OCI-M1 (cell line): ENCODE measurements around the gene STK11IP.

ENCODE experiments used
- DNase-seq: peaks from one replicate; lab custom pipeline; 2025; lab: John Stamatoyannopoulos, UW

STK11IP gene

DNA sequence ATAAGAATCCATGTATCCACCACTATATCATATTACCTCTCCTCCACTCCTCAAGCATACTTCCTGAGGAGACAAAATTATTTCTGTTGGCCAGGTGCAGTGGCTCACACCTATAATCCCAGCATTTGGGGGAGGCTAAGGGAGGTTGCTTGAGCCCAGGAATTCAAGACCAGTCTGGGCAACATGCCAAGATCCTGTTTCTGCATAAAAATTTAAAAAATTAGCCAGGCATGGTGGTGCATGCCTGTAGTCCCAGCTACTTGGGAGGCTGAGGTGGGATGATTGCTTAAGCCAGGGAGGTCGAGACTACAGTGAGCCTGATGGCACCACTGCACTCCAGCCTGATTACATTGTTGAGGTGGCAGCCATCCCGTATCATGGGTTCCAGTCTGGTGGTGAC, 16.3 kb upstream of the STK11IP start:
- no peak for DNase-seq

DNA sequence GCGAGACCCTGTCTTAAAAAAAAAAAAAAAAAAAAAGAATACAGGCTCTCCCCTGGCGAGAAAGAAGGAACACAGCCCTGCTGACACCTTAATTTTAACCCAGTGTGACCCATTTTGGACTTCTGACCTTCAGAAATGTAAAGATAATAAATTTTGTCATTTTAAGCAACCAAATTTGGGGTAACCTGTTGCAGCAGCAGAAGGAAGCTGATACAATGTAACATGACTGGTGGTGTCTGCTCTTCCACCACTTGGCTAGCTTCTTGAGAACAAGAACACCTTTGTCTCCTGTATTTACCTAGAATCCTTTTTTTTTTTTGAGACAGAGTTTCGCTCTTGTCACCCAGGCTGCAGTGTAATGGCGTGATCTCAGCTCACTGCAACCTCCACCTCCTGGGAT, 6.6 kb upstream of the STK11IP start:
- no peak for DNase-seq

DNA sequence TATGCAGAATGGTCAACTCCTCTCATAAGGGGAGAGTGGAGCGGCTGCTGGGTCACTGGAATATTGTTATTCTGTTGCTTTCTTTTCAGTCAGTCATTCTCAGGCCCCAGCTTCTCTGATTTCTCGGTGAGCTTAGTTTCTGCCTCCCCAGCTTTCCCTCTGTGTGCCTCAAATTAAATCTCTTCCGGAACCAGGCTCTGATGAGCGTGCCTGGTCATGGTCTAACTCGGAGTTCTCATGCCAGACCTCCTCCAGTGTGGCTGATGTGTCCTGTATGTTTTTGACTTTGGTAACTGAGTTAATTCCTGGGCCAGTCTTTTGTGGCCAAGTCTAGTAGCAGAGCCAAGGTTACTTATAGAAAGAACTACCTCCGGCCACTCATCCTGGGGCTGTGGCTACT, 4.9 kb upstream of the STK11IP start:
- no peak for DNase-seq

DNA sequence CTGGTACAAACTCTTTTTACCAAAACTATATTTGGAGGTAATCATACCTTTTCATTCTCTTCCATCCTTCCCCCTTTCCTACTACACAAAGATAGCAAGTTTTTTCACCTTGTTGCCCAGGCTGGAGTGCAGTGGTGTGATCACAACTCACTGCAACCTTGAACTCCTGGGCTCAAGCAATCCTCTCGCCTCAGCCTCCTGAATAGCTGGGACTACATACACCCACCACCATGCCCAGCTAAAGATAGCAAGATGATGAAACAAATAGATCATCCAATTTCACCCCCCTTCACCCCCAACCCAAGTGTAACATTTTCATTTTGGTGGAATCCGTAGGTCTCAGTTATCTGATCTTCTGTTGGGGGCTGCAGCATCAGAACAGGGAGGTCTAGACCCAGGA, 4.5 kb upstream of the STK11IP start:
- no peak for DNase-seq

DNA sequence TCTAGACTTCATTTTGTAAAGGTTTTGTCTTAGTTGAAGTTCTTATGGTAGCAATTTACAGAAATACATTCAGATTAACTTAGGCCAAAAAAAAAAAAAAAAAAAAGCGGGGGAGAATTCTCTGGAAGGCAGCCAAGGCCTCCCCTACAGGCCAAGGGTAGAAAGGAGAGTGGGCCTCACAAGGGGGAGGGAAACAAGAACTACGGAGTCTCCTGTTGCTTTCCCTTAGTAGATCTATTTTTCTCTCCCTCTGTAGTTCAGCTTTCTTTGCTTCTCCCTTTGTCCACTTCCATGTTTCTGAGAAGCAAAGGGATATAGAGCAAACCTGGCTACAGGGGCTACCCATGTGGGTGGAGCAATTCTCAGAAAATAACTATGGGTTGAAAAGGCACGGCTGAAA, 2.4 kb upstream of the STK11IP start:
- peak; percentile 88 for DNase-seq

DNA sequence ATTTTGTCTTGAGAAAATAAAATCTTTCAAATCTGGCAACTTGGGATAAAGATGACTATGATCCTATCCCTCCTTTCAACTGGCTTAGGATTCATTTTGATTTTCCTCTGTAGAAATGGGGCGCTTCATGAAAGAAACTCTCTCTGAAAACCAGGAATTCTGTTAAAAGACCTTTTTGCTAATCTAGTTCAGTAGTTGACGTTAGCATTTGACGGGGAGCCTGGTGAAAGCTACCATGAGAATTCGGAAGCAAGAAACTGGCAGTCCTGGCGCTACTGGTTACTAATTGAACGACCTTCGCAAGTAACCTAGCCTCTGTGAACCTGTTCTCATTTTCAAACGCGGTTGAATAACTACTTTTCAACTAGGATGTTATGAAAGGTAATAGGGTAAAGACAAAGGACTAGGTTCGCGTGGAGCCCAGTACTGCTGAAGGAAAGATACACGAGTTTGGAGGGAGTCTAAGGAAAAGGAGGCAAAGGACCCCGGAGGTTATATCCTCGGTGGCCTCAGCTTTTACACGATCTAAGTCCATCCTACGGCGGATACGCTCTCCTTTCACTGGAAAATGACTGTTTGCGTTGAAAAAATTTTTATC, 604 bp upstream of the STK11IP start:
- DNase-seq, result no peak

DNA sequence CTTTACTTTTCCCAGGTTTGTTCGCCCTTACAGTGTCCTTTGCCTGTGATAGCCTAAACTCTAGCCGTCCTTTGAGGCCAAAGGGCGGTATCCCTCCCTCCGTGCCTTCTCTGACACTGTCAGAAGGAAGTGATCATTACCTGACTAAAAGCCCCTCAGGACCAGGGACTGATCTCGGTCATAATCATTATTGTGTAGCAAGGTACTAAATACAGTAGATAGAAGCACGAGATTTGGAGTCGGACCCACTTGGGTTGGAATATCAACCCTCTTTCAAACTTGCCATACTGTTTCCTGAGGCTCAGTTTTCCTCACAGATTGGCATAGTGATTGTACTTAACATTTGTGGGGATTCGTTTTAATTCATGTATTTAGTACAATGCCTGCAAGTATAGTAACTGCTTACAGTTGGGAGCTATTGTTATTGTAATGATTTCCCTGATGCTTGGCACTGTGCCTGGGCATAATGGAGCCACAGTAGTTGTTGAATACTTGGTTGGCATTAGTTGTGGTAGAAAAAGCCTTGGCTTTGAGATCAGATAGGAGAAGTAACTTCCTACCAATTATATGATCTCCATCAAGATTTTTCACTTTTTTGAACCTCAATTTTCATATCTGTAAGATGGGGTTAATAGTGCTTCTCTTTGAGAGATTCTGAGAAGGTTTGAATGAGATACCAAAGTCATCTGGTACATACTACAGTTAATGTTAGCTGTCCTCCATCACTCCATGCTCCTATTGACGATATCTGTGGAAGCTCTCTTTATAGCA, 836 bp downstream of the STK11IP start:
- peak; percentile 34 for DNase-seq

DNA sequence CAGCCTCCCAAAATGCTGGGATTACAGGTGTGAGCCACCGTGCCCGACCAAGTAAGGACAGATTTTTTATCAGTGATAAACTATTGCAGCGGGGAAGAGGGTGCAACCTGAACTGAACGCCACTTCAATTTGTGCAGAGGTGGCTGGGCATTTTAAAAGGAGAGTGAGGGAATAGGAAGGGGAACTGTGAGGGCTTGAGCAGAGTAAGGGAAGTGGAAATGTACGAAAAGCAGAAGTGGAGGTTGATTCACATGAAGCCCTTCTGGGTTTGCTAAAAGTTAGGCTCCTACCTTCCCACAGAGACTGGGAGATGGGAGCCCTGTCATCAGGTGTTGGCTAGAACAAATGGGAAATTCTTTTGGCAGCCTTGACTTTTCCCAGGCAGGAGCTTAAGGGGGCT, 6.1 kb downstream of the STK11IP start:
- peak; percentile 40 for DNase-seq

DNA sequence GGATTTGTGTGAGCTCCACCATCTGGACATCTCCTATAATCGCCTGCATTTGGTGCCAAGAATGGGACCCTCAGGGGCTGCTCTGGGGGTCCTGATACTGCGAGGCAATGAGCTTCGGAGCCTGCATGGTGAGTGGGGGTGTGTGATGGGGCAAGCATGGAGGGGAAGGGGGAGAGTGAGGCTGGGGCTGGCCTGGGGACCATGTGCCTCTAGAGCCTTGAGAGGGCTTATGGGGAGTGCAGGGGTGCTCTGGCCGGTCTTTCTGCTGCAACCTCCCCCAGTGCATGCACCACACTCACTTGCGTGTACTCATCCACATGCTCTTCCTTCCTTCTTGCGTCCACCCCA, 7.9 kb downstream of the STK11IP start:
- no peak for DNase-seq

DNA sequence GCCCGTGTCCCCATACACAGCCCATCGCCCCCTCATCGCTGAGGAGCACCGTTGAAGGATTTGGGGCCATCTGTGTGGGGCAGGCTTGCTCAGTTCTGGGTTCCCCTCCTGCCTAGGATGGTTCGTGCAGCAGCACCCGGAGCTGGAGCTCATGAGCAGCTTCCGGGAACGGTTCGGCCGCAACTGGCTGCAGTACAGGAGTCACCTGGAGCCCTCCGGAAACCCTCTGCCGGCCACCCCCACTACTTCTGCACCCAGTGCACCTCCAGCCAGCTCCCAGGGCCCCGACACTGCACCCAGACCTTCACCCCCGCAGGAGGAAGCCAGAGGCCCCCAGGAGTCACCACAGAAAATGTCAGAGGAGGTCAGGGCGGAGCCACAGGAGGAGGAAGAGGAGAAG, 10.3 kb downstream of the STK11IP start:
- DNase-seq, result no peak

DNA sequence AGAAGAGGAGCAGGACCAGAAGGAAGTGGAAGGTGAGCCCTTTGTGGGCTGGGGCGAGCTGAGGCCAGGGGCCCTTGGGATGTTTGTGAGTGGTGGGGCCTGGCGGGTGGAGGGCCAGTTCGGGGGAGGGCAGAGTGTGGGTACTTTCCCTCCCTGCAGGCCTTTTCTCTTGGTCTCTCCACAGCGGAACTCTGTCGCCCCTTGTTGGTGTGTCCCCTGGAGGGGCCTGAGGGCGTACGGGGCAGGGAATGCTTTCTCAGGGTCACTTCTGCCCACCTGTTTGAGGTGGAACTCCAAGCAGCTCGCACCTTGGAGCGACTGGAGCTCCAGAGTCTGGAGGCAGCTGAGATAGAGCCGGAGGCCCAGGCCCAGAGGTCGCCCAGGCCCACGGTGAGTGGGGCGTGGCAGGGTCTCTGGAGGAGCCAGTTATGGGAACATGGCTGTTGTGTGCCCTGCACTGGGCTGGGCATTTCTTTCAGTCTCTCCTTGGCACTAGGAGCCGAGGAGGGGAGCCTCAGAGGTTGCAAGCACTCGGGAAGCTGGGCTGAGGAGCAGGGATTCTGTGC, 10.8 kb downstream of the STK11IP start:
- DNase-seq, result no peak

DNA sequence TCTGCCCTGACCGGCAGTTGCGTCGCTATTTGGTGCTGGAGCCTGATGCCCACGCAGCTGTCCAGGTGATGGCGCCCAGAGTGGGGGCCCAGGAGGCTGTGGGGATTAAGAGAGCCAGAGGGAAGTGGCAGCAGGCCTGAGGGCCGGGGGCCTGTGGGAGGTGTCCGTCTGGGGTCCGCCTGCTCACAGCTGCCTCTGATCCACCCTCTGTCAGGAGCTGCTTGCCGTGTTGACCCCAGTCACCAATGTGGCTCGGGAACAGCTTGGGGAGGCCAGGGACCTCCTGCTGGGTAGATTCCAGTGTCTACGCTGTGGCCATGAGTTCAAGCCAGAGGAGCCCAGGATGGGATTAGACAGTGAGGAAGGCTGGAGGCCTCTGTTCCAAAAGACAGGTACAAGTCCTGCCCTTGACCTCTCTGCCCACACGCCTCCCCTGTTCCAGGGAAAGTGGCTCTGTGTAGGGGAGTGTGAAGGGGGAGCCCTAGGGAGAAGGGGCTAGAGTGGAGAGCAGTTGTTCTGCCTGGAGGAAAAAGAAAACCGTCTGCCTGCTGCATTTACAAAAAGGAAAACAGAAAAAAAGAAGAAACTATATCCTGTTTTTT, 11.6 kb downstream of the STK11IP start:
- DNase-seq, result no peak

DNA sequence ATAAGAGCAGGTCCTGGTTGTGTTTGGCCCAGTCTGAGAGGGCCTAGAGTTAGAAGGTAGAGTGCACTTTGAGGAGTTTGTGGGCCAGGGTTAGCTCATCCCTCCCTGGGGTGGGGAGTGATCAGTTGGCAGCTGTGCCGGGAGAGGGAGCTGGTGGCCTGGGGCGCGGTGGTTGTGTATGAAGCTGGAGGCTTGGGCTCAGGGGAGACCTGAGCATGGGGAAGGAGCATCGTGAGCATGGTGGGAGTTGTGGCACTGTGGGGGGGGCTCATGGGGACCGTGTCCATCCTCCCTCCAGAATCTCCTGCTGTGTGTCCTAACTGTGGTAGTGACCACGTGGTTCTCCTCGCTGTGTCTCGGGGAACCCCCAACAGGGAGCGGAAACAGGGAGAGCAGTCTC, 13.6 kb downstream of the STK11IP start:
- DNase-seq, result no peak

DNA sequence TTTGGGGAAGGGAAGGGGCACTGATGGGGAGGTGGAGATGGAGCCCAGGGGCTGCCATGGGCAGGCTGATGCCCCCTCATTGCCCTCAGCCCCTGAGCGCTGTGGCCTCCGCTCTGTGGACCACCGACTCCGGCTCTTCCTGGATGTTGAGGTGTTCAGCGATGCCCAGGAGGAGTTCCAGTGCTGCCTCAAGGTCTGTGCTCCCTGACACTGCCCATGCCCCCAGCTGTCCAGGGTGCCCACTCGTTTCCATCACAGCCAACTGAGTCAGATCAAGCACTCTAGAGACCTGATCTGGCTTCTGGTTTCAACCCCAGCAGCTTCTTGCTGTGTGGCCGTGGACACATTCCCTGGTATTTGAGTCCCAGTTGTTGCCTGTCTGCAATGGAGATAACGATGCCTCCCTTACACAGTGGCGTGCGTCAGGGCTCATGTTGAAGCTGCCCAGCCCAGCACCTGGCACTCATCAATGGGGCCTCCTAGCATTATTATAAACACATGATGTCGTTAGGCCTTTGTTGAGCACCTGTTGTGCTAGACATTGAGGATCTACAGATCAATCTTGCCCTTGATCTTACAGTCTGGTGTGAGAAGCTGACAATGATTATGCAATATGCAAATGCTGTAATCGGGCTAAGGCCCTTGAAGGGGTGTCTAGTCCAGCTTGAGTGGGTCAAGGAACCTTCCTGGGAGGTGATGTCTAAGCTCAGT, 14.4 kb downstream of the STK11IP start:
- DNase-seq, result no peak

DNA sequence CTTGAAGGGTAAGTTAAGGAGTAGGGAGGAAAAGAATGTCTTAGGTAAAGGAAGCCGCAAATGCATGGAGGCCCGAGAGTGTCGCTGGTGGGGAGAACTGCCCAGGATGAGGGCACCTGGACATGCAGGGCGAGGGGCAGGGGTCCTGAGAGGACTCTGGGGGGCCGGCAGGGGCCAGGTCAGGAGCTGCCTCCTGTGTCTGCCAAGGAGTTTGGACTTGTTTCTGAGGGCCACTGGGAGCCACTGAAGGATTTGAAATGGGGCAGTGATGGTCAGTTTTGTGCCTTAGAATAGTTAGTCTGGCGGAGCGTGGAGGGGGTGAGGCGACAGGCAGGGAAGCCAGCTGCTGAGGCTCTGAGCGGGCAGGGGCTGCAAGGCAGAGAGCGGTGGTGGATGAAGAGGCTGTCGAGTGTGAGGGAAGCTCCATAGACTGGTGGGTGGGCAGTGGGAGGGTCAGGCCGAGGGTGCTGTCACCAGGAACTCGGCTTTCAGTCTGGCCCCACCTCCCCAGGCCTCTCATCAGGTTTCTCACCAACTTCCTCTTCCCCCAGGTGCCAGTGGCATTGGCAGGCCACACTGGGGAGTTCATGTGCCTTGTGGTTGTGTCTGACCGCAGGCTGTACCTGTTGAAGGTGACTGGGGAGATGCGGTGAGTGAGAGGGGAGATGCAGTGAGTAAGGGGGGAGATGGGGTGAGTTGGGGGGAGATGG, 15.1 kb downstream of the STK11IP start:
- no peak for DNase-seq

DNA sequence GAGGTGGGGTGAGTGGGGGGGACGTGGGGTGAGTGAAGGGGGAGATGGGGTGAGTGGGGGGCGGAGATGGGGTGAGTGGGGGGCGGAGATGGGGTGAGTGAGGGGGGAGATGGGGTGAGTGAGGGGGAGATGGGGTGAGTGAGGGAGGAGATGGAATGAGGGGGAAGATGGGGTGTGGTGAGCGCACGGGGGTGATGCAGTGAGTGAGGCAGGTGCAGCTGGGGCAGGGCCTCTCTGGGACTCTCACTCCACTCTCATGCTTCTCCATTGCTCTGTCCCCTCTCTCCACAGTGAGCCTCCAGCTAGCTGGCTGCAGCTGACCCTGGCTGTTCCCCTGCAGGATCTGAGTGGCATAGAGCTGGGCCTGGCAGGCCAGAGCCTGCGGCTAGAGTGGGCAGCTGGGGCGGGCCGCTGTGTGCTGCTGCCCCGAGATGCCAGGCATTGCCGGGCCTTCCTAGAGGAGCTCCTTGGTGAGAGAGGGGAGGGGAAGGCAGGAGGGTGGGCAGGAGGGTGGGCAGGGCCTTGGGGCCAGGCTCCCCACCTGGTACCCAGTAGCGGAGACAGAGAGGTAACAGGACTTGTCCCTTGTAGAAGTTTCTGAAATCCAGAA, 15.9 kb downstream of the STK11IP start:
- DNase-seq, result no peak

DNA sequence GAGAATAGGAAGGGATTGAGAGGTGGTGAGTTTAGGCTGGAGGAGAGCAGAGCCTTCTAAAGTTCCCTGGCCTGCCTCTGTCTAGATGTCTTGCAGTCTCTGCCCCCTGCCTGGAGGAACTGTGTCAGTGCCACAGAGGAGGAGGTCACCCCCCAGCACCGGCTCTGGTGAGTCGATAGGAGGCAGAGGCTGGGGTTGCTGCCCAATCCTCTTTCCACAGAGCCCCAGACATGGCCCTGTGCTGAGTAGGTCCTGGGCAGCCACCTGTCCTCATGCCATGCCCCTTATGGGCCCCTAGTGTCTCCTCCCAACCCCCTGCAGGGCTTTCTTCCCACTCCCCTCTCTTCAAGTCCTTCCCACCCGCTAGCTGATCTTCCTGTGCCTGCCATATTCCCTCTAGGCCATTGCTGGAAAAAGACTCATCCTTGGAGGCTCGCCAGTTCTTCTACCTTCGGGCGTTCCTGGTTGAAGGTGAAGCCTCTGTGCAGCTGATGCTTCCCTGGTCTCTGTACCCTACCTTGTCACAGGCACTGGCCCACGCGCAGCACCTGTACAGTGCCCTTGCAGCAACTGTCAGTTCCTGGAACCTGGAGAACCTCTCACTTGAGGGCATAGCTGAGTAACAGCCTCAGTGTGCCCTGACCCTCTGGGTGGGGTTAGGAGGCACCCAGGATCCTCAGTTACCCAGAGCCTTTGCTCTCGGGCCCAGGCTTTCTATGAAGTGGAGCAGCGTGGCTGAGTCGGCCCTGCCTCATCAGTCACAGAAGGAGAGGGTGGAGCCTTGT, 16.6 kb downstream of the STK11IP start:
- DNase-seq, result no peak

DNA sequence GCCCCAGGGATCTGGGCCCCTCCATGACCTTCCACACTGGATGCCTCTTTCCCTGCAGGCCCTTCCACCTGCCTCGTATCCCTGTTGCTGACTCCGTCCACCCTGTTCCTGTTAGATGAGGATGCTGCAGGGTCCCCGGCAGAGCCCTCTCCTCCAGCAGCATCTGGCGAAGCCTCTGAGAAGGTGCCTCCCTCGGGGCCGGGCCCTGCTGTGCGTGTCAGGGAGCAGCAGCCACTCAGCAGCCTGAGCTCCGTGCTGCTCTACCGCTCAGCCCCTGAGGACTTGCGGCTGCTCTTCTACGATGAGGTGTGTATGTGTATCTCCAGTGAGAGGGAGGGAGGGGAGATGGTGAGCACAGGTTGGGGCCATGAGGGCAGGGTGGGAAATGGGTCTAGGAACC, 17.4 kb downstream of the STK11IP start:
- no peak for DNase-seq

DNA sequence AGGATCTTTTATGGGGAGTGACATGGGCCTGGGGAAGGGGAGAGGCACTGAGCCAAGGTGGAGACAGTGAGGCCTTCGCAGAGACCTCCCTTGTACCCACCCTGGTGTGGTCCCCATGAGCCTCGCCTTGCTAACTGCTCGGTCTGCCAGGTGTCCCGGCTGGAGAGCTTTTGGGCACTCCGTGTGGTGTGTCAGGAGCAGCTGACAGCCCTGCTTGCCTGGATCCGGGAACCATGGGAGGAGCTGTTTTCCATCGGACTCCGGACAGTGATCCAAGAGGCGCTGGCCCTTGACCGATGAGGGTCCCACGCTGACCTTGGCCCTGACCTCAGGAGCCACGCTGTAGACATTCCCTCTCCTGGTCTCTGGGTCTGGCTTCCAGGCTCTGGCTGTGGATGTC, 18.2 kb downstream of the STK11IP start:
- no peak for DNase-seq

DNA sequence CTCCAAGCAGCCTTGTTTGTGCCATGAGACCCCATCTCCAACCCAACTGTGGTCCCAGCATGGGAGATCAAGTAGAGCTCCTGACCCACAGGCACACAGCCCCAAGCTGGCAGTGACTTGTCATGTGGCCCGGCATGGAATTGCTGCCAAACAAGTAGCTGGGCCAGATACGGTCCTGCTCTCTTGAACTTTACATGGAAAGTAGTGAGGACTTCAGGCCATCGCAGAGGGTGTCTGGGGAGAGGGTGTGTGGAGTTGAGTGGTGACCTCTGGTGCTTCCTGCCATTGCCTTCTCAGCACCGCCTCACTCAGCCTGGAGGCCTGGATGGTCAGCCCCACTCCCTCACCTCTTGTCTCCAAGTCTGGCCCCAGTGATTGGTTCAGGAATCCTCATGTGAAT, 18.9 kb downstream of the STK11IP start:
- DNase-seq, result no peak

DNA sequence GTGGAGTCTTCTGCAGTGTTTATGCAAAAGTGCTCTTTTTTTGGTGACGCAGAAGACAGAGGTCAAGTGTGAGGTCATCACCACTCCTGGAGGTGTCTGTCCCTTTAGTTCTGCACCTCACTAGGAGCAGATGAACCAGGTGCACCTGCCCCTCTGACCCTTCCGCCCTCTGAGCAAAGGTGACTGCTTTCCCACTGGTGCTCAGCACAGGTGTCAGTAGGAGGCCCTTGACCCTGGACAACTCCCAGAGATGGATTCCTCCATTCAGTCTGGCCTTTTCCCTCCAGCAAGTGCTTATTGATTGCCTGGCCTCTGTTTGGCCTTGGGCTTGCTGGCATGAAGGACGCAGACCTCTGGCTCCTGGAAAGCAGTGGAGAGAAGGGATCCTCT, 21.1 kb downstream of the STK11IP start:
- DNase-seq, result no peak
